NCI-H1105 treated with DMSO at 0.1 percent for 48 hours (cell line): ENCODE measurements around the gene GJB5.
A peak's percentile ranks its signal among the peaks of the same experiment; 100 is the strongest.
"Not testable (repeated sequence)": the region's sequence is repeated elsewhere in the genome, so short reads cannot be mapped to it uniquely, and the experiment has no call there.

Source experiments
- DNase-seq: peaks from one replicate; lab custom pipeline; 2025; lab: John Stamatoyannopoulos, UW

GJB5 gene

GRCh38 chr1:34754964-34755637 lies at the start of gene GJB5:
Gene GJB5, plus strand, starts transcription at chr1:34755047. Its CDS starts 2,284 bp downstream, at chr1:34757331.
- no peak for DNase-seq

GRCh38 chr1:34705077-34705476 lies 49.8 kb upstream of the GJB5 start:
- no peak for DNase-seq

- no peak for DNase-seq
Observed at GRCh38 chr1:34708106-34708505, 46.7 kb upstream of the GJB5 start.

GRCh38 chr1:34709547-34709946 lies 45.3 kb upstream of the GJB5 start:
- no peak for DNase-seq

GRCh38 chr1:34710812-34711211 lies 44.0 kb upstream of the GJB5 start:
- DNase-seq = peak; percentile 25

- no peak for DNase-seq
Observed at GRCh38 chr1:34711485-34711884, 43.4 kb upstream of the GJB5 start.

GRCh38 chr1:34712007-34712688 lies 42.7 kb upstream of the GJB5 start:
- no peak for DNase-seq

GRCh38 chr1:34713443-34713842 lies 41.4 kb upstream of the GJB5 start:
- no peak for DNase-seq

GRCh38 chr1:34714386-34714785 lies 40.5 kb upstream of the GJB5 start:
- DNase-seq = no peak

- DNase-seq = no peak
Observed at GRCh38 chr1:34715139-34715538, 39.7 kb upstream of the GJB5 start.

- no peak for DNase-seq
Observed at GRCh38 chr1:34721241-34721640, 33.6 kb upstream of the GJB5 start.

GRCh38 chr1:34721646-34722355 lies 33.0 kb upstream of the GJB5 start:
- no peak for DNase-seq

- no peak for DNase-seq
Observed at GRCh38 chr1:34726861-34727260, 28.0 kb upstream of the GJB5 start.

GRCh38 chr1:34730485-34730884 lies 24.4 kb upstream of the GJB5 start:
- DNase-seq = no peak

GRCh38 chr1:34732831-34733230 lies 22.0 kb upstream of the GJB5 start:
- DNase-seq = not testable (repeated sequence)

GRCh38 chr1:34736692-34737091 lies 18.2 kb upstream of the GJB5 start:
- peak; percentile 78 for DNase-seq

GRCh38 chr1:34737236-34737635 lies 17.6 kb upstream of the GJB5 start:
- not testable (repeated sequence) for DNase-seq

- DNase-seq = no peak
Observed at GRCh38 chr1:34739613-34740012, 15.2 kb upstream of the GJB5 start.

- DNase-seq = no peak
Observed at GRCh38 chr1:34740161-34740868, 14.5 kb upstream of the GJB5 start.

- DNase-seq = peak; percentile 51
Observed at GRCh38 chr1:34742667-34743270, 12.1 kb upstream of the GJB5 start.

- no peak for DNase-seq
Observed at GRCh38 chr1:34743775-34744174, 11.1 kb upstream of the GJB5 start.

GRCh38 chr1:34744851-34745250 lies 10.0 kb upstream of the GJB5 start:
- no peak for DNase-seq
